Activated CD8-positive, alpha-beta T cell treated with anti-CD3 and anti-CD28 coated beads for 36 hours (primary cell): ENCODE data around the gene INSYN1. TPM values are rescaled to one million over a fixed set of nuclear protein-coding genes. Genes with fewer than 3 reads are reported as not detected.

Experiments
- ATAC-seq: fragments of 200-7000 bp; cut with Tn5 transposase; one replicate; pipeline ENCODE4 v1.10.0; 2021; ENCODE audit warnings: mild to moderate bottlenecking, moderate library complexity
- CTCF ChIA-PET: fragments of 350-600 bp; sonication (Branson Sonifier 250); formaldehyde crosslinking; loops from one replicate; lab custom pipeline; 2021; ENCODE audit warnings: antibody characterized with exemption; lab: Charles Lee
- POLR2A ChIA-PET: fragments of 350-600 bp; sonication (Branson Sonifier 250); formaldehyde crosslinking; loops from one replicate; lab custom pipeline; 2021; ENCODE audit warnings: antibody characterized with exemption; lab: Charles Lee
- DNase-seq: peaks from one replicate; pipeline ENCODE4 v3.0.0-alpha.2; 2020
- H3K27ac Mint-ChIP-seq: one replicate; pipeline ENCODE4 v1.8.0; 2021; ENCODE audit warnings: mild to moderate bottlenecking, mixed read lengths
- H3K27me3 Mint-ChIP-seq: one replicate; pipeline ENCODE4 v1.8.0; 2021; ENCODE audit warnings: mixed read lengths
- H3K36me3 Mint-ChIP-seq: one replicate; pipeline ENCODE4 v1.8.0; 2021; ENCODE audit warnings: low read depth, mixed read lengths
- H3K4me1 Mint-ChIP-seq: one replicate; pipeline ENCODE4 v1.8.0; 2021; ENCODE audit warnings: low read depth, mixed read lengths
- H3K4me3 Mint-ChIP-seq: one replicate; pipeline ENCODE4 v1.8.0; 2021; ENCODE audit warnings: mild to moderate bottlenecking, moderate library complexity, mixed read lengths
- H3K9me3 Mint-ChIP-seq: one replicate; pipeline ENCODE4 v1.8.0; 2021; ENCODE audit warnings: mixed read lengths
- intact Hi-C: fragments of 100-400 bp; cut with micrococcal nuclease; formaldehyde crosslinking; loops from one replicate; pipeline ENCODE4 v1.10.0; 2022
- total RNA-seq, 2 experiments: library from RNA; stranded (reverse); gene quantifications; one replicate each; pipeline ENCODE4 v1.2.3, GENCODE V29; 2021
- TF ChIP-seq, protein P1 (sequence below): fragments of 200-600 bp; IDR thresholded peaks from one replicate; pipeline ENCODE4 v1.8.0; 2022; ENCODE audit warnings: antibody characterized with exemption, mild to moderate bottlenecking

INSYN1 gene
- total RNA-seq, 2 experiments from 2014 or later: not detected

DNA sequence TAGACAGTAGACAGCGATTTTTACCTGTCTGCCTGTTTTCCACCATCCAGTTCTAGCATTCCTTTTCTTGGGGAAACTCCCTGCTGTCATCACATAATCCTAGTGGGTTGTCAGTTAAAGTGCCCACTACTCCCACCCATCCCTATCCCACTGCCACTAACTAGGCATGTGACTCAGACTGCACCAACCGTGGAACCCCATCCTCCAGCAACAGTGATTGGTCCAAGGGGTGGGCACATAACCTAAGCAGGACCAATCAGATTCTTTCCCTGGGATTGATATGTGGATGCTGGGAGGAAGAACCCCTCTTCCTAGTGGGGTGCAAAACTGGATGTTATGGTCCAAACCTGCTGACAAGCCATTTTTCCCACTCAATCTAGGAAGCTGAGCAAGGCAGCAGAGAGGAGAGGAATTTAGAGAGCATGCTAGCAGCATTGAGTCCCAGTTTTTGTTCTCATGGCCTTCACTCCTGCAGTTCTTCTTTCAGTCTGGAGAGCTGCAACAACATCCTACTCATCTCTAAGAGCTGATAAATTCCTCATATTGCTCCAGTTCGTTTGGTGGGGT, 3.9 kb upstream of the INSYN1 start:
- TF ChIP-seq, protein P1, sequence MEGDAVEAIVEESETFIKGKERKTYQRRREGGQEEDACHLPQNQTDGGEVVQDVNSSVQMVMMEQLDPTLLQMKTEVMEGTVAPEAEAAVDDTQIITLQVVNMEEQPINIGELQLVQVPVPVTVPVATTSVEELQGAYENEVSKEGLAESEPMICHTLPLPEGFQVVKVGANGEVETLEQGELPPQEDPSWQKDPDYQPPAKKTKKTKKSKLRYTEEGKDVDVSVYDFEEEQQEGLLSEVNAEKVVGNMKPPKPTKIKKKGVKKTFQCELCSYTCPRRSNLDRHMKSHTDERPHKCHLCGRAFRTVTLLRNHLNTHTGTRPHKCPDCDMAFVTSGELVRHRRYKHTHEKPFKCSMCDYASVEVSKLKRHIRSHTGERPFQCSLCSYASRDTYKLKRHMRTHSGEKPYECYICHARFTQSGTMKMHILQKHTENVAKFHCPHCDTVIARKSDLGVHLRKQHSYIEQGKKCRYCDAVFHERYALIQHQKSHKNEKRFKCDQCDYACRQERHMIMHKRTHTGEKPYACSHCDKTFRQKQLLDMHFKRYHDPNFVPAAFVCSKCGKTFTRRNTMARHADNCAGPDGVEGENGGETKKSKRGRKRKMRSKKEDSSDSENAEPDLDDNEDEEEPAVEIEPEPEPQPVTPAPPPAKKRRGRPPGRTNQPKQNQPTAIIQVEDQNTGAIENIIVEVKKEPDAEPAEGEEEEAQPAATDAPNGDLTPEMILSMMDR: no peak
- ATAC-seq (no peak), DNase-seq (no peak)
- Mint-ChIP-seq H3K9me3 (no peaks in the 10 kb centered on the region), H3K27ac (no peak overlapping the region), H3K4me1 (no peaks in the 10 kb centered on the region), H3K27me3 (peaks cover 30% of the 10 kb centered on the region), H3K4me3 (no peak overlapping the region), H3K36me3 (no peaks in the 10 kb centered on the region)
- intact Hi-C loops: no loop called here
- CTCF ChIA-PET: no interaction called here
- POLR2A ChIA-PET: no interaction called here

DNA sequence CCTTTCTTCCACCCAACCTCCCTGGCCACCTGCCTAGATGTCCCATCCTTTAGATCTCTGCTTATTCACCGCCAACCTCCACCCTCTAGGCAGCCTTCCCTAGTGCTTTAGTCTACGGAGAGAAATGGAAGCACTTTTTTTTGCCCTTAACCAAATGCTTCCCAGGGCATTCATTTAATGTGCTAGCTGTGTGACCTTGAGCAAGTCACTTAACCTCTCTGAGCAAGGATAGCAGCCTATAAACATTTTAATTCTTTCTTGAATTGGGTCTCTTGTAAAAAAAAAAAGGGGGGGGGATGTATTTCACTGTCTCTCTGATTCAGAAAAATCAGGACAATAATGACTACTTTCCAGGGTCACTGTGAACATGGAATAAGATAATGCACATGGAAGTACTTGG, 3.2 kb upstream of the INSYN1 start:
- peaks cover 31% of the 10 kb centered on the region for H3K27me3 Mint-ChIP-seq
- ChIA-PET CTCF (no interaction called here), POLR2A (no interaction called here)
- no peaks in the 10 kb centered on the region for H3K9me3 Mint-ChIP-seq
- intact Hi-C loops: no loop called here
- TF ChIP-seq, protein P1: no peak
- H3K27ac Mint-ChIP-seq: no peak overlapping the region
- H3K36me3 Mint-ChIP-seq: no peaks in the 10 kb centered on the region
- no peak for DNase-seq
- no peaks in the 10 kb centered on the region for H3K4me1 Mint-ChIP-seq
- ATAC-seq: no peak
- no peak overlapping the region for H3K4me3 Mint-ChIP-seq

DNA sequence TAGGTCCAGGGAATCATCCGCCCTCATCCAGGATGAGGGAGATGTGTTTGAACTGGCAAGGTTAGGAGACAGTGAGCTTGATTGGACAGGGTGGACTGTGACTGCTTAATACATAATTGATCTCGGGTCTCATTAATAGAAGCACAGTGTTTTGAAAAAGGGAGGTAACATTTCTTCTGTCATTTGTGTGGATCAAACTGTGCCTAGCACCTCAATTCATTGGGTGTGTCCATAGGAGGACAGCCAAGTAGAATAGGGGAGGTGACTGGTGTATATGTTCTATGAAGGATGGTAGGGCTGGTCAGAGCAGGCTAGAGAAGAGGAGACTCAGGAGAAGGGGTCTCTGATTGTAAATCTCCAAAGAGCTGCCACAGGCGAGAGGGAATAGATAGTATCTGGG, 2.8 kb upstream of the INSYN1 start:
- DNase-seq (no peak), ATAC-seq (no peak)
- ChIA-PET CTCF (no interaction called here), POLR2A (no interaction called here)
- Mint-ChIP-seq H3K36me3 (no peaks in the 10 kb centered on the region), H3K27me3 (peaks cover 33% of the 10 kb centered on the region), H3K27ac (no peak overlapping the region), H3K4me3 (no peak overlapping the region), H3K4me1 (no peaks in the 10 kb centered on the region), H3K9me3 (no peaks in the 10 kb centered on the region)
- intact Hi-C loops: no loop called here
- TF ChIP-seq, protein P1: no peak

DNA sequence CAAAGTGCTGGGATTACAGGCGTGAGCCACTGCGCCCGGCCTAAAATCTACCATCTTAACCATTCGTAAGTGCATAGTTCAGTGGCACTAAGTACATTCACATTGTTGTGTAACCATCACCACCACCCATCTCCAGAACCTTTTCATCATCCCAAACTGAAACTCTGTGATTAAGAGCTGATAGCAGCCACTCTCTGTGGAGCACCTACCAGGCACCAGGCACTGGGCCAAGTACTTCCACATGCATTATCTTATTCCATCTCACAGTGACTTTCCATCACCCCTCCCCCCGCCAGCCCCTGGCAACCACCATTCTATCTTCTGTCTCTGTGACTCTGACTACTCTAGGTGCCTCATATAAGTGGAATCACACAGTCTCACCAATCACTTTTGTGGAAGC, 2.3 kb upstream of the INSYN1 start:
- Mint-ChIP-seq H3K36me3 (no peaks in the 10 kb centered on the region), H3K9me3 (no peaks in the 10 kb centered on the region), H3K4me3 (no peak overlapping the region), H3K27ac (no peak overlapping the region), H3K27me3 (peaks cover 36% of the 10 kb centered on the region), H3K4me1 (no peaks in the 10 kb centered on the region)
- ChIA-PET CTCF (no interaction called here), POLR2A (no interaction called here)
- intact Hi-C loops: no loop called here
- ATAC-seq (no peak), DNase-seq (no peak)
- TF ChIP-seq, protein P1: no peak

DNA sequence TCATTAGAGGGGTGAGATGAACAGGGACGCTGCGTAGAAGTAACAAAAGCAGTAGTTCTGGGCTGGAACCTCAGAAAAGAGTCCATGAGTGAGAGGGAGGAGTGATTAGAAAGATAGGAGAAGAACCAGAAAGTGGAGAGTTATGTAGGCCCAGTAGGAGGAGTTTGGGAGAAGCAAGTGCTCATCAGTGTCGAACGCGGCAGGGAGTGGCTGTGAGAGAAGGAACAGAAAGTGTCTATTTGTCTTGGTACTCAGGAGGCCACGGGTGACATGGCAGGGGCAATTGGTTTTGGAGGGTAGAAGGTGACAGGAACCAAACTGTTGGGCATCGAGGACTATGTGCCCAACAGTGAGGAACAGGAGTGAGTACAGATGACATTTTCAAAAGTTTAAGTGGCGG, 1.3 kb upstream of the INSYN1 start:
- DNase-seq (no peak), ATAC-seq (no peak)
- ChIA-PET CTCF (interaction anchor here (0.7 kb wide), 1 partner anchor 143 kb away, joined by 3 read pairs; no protein-coding TSS in a partner anchor), POLR2A (no interaction called here)
- Mint-ChIP-seq H3K4me3 (no peak overlapping the region), H3K36me3 (no peaks in the 10 kb centered on the region), H3K27me3 (peaks cover 44% of the 10 kb centered on the region), H3K4me1 (no peaks in the 10 kb centered on the region), H3K27ac (no peak overlapping the region), H3K9me3 (no peaks in the 10 kb centered on the region)
- TF ChIP-seq, protein P1: no peak
- intact Hi-C loops: no loop called here
